Endothelial cell of umbilical vein (primary cell): ENCODE measurements around the gene ADIPOR2. TPM values are rescaled to one million over a fixed set of nuclear protein-coding genes. Genes with fewer than 3 reads are reported as not detected.

Experiments
- BruUV-seq: library from RNA; stranded (reverse); fragments of 400-500 nt; replicated peaks from 2 replicates; lab custom pipeline; 2021; lab: Mats Ljungman, UMichigan
- CTCF ChIA-PET: fragments of 300-600, 350-600 bp; sonication (Branson Sonifier 250); formaldehyde crosslinking; loops from one replicate; lab custom pipeline; 2021; ENCODE audit warnings: antibody characterized with exemption, inconsistent platforms; lab: Charles Lee
- POLR2A ChIA-PET: fragments of 300-600, 350-600 bp; sonication (Branson Sonifier 250); formaldehyde crosslinking; loops from one replicate; lab custom pipeline; 2021; ENCODE audit warnings: antibody characterized with exemption, inconsistent platforms; lab: Charles Lee
- DNase-seq: peaks from one replicate; pipeline ENCODE4 v3.0.0-alpha.2; 2011; ENCODE audit warnings: low read depth, low spot score
- FAIRE-seq: peaks from 2 replicates; lab custom pipeline; 2011; peaks lifted over from hg19 to GRCh38; lab: Jason Lieb, UNC
- H2AFZ ChIP-seq: 2 replicates; pipeline ENCODE4 v1.6.0; 2012; ENCODE audit warnings: low read depth, low read length, control low read depth, inconsistent platforms
- H3K27ac ChIP-seq: 2 replicates; pipeline ENCODE4 v1.5.1; 2011; ENCODE audit warnings: low read depth, mild to moderate bottlenecking, control low read depth, low read length, moderate library complexity; ENCODE audit not compliant: insufficient read depth
- H3K27me3 ChIP-seq, 2 experiments: 2 replicates each; pipeline versions ENCODE4 v1.6.0 to v1.6.1; 2011; ENCODE audit warnings: low read length in 2 of 2, mixed read lengths in 1 of 2; ENCODE audit not compliant: control insufficient read depth in 2 of 2, insufficient read depth in 2 of 2
- H3K36me3 ChIP-seq, 2 experiments: 2 replicates in 1 of 2; 3 replicates in 1 of 2; pipeline ENCODE4 v1.5.1; 2011; ENCODE audit warnings: low read length in 2 of 2, mild to moderate bottlenecking in 1 of 2, moderate library complexity in 1 of 2; ENCODE audit not compliant: control insufficient read depth in 2 of 2, insufficient read depth in 2 of 2; ENCODE audit errors: extremely low read depth in 1 of 2
- H3K4me1 ChIP-seq: 3 replicates; pipeline ENCODE4 v1.5.1; 2011; ENCODE audit warnings: mild to moderate bottlenecking, low read length; ENCODE audit not compliant: control insufficient read depth, insufficient read depth; ENCODE audit errors: extremely low read depth
- H3K4me2 ChIP-seq: 2 replicates; pipeline ENCODE4 v1.6.1; 2011; ENCODE audit warnings: low read length, control low read depth, mixed read lengths; ENCODE audit not compliant: insufficient read depth
- H3K4me3 ChIP-seq, 3 experiments: fragments of 200-600 bp in 1 of 3; sonication (generic), shearing (Covaris generic) in 1 of 3; replicated peaks in 1 of 3; 2 replicates each; pipeline ENCODE4 v1.5.1; 2011 to 2016; ENCODE audit warnings: control low read depth in 3 of 3, low read length in 3 of 3, mild to moderate bottlenecking in 2 of 3, inconsistent platforms in 1 of 3, low read depth in 1 of 3, moderate library complexity in 1 of 3; ENCODE audit not compliant: insufficient read depth in 1 of 3
- H3K79me2 ChIP-seq: 2 replicates; pipeline ENCODE4 v1.6.0; 2012; ENCODE audit warnings: low read length, inconsistent platforms; ENCODE audit not compliant: control insufficient read depth, insufficient read depth
- H3K9ac ChIP-seq: replicated peaks from 2 replicates; pipeline ENCODE3; 2011; ENCODE audit warnings: low read length, control low read depth; ENCODE audit not compliant: insufficient read depth; ENCODE audit errors: extremely low read depth
- H3K9me1 ChIP-seq: replicated peaks from 3 replicates; pipeline ENCODE4 v1.6.0; 2011; ENCODE audit warnings: mild to moderate bottlenecking, low read length; ENCODE audit not compliant: control insufficient read depth, insufficient read depth; ENCODE audit errors: extremely low read depth
- H3K9me3 ChIP-seq: replicated peaks from 2 replicates; pipeline ENCODE4 v1.5.1; 2012; ENCODE audit warnings: low read length, inconsistent platforms; ENCODE audit not compliant: control insufficient read depth, insufficient read depth
- H4K20me1 ChIP-seq: replicated peaks from 2 replicates; pipeline ENCODE3; 2011; ENCODE audit warnings: mild to moderate bottlenecking, low read length; ENCODE audit not compliant: control insufficient read depth, insufficient read depth; ENCODE audit errors: extremely low read depth
- CTCF ChIP-seq, 2 donors: IDR thresholded peaks; 1 replicate in 1 of 2; 2 replicates in 1 of 2; pipeline ENCODE4 v1.5.1; 2011; ENCODE audit warnings: low read length in 2 of 2, mild to moderate bottlenecking in 2 of 2, moderate library complexity in 2 of 2, control low read depth in 1 of 2, inconsistent platforms in 1 of 2, low read depth in 1 of 2; ENCODE audit not compliant: insufficient read depth in 1 of 2; ENCODE audit errors: extremely low read depth in 1 of 2
- EZH2 ChIP-seq: IDR thresholded peaks from 2 replicates; pipeline ENCODE4 v1.6.1; 2012; ENCODE audit warnings: borderline replicate concordance, low read depth, mild to moderate bottlenecking, moderate library complexity, low read length, inconsistent platforms; ENCODE audit not compliant: severe bottlenecking
- MAX ChIP-seq: IDR thresholded peaks from 2 replicates; pipeline ENCODE4 v1.6.1; 2011; ENCODE audit not compliant: insufficient read depth, insufficient read length
- POLR2AphosphoS5 ChIP-seq: IDR thresholded peaks from 2 replicates; pipeline ENCODE4 v1.6.1; 2012; ENCODE audit warnings: low read depth, mild to moderate bottlenecking, control low read depth, low read length, moderate library complexity; ENCODE audit not compliant: insufficient read depth
- dilution Hi-C: fragments of 300-500 bp; cut with MboI; formaldehyde crosslinking; loops from one replicate; pipeline ENCODE4 v1.15.0; 2019; ENCODE audit warnings: low sequenced_read_pairs; ENCODE audit not compliant: extremely low pct_ligation_motif_present
- intact Hi-C: fragments of 100-400 bp; cut with micrococcal nuclease; formaldehyde crosslinking; loops from one replicate; pipeline ENCODE4 v1.10.0; 2022
- polyA plus RNA-seq, 4 experiments: library from polyadenylated mRNA; depleted of rRNA in 3 of 4; stranded (reverse) in 3 of 4; unstranded in 1 of 4; fragments of >200 nt; gene quantifications; 2 replicates each; pipeline versions ENCODE4 v1.2.1 to v1.2.3, GENCODE V29; 2011 to 2012; ENCODE audit warnings: missing spikeins in 1 of 4
- total RNA-seq: library from RNA; stranded (reverse); gene quantifications from 2 replicates; pipeline ENCODE4 v1.2.3, GENCODE V29; 2021

Gene ADIPOR2
- total and polyA plus RNA-seq, 2 donors (not counting 3 experiments of a cell fraction or from before 2014, with no cell fraction given), result 22.5 to 57.3 TPM

- H3K4me2 ChIP-seq, result no peak overlapping the region
- BruUV-seq, result no TSS peak
- no peaks in the 10 kb centered on the region for H3K4me1 ChIP-seq
- no peak overlapping the region for H3K4me3 ChIP-seq
- intact Hi-C loops, result no loop called here
- H3K9ac ChIP-seq, result no peak overlapping the region
- FAIRE-seq (no peak), DNase-seq (no peak)
- no peak overlapping the region for H2AFZ ChIP-seq
- TF ChIP-seq EZH2 (no peak), POLR2AphosphoS5 (no peak), CTCF (IDR thresholded peaks at IDR 0.05; ENCODE audit: extremely low read depth in 1 of 2, insufficient read depth in 1 of 2, low read depth in 1 of 2, low read length in 2 of 2) (no peak), MAX (no peak)
- dilution Hi-C loops, result no loop called here
- ChIA-PET POLR2A (no interaction called here), CTCF (interaction anchor here (1.3 kb wide), 1 partner anchor 11 kb away, joined by 3 read pairs; no protein-coding TSS in a partner anchor)
- no peak overlapping the region for H3K27ac ChIP-seq
- H4K20me1 ChIP-seq, result no peaks in the 10 kb centered on the region
- H3K27me3 ChIP-seq, result peaks cover 2 to 6% of the 10 kb centered on the region in 2 experiments
- no peaks in the 10 kb centered on the region for H3K9me3 ChIP-seq
- no peaks in the 10 kb centered on the region for H3K9me1 ChIP-seq
- H3K79me2 ChIP-seq, result no peaks in the 10 kb centered on the region
- H3K36me3 ChIP-seq, result no peaks in the 10 kb centered on the region
Measured at GRCh38 chr12:1833596-1834028, 142.7 kb downstream of the ADIPOR2 start.
